GM10248 (cell line): ENCODE data around the gene GPR3.

Source experiments
- CTCF ChIA-PET: fragments of 300-600 bp; sonication (Branson Sonifier 250); formaldehyde crosslinking; extraction: SDS; loops from one replicate; lab custom pipeline; 2021; ENCODE audit warnings: antibody characterized with exemption; lab: Yijun Ruan, JAX
- POLR2A ChIA-PET: fragments of 350-650 bp; sonication (Branson Sonifier 250); formaldehyde crosslinking; extraction: SDS; loops from one replicate; lab custom pipeline; 2020; ENCODE audit warnings: antibody characterized with exemption; lab: Yijun Ruan, JAX
- DNase-seq: peaks from one replicate; pipeline ENCODE4 v3.0.0; 2012; ENCODE audit errors: extremely low spot score
- TF ChIP-seq, protein P1 (sequence below): IDR thresholded peaks from 2 replicates; pipeline ENCODE4 v1.5.1; 2012; ENCODE audit warnings: mild to moderate bottlenecking, low read depth; ENCODE audit errors: extremely low read depth, missing control alignments, control extremely low read depth

The GPR3 gene

DNA sequence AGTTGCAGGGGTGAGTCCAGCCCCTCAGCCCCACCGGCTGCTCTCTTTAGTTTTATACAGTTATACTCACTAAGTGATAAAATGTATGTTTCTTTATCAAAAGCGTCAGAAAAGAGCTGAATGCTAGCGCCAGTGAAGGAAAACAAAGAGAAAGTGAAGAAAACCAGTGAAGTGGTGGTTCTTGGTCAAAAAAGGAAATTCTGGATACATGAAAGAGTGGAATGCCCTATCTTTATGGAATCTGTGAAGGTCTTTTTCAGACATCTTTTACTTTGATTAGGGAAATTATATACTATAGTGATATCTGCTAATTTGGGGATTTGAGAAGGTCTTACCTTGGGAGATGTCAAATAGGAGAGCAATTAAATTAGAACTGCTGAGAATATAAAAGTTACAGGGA lies 41.3 kb downstream of the GPR3 start:
- ChIA-PET POLR2A (interaction anchor here (0.7 kb wide), 1 partner anchor 175 kb away, joined by 5 read pairs; no protein-coding TSS in a partner anchor), CTCF (interaction anchor here (1.0 to 1.7 kb wide), 5 partner anchors 10 to 229 kb away, joined by 3 to 5 read pairs (median 4); no protein-coding TSS in a partner anchor)
- DNase-seq, result no peak
- TF ChIP-seq, protein P1, sequence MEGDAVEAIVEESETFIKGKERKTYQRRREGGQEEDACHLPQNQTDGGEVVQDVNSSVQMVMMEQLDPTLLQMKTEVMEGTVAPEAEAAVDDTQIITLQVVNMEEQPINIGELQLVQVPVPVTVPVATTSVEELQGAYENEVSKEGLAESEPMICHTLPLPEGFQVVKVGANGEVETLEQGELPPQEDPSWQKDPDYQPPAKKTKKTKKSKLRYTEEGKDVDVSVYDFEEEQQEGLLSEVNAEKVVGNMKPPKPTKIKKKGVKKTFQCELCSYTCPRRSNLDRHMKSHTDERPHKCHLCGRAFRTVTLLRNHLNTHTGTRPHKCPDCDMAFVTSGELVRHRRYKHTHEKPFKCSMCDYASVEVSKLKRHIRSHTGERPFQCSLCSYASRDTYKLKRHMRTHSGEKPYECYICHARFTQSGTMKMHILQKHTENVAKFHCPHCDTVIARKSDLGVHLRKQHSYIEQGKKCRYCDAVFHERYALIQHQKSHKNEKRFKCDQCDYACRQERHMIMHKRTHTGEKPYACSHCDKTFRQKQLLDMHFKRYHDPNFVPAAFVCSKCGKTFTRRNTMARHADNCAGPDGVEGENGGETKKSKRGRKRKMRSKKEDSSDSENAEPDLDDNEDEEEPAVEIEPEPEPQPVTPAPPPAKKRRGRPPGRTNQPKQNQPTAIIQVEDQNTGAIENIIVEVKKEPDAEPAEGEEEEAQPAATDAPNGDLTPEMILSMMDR, result no peak

DNA sequence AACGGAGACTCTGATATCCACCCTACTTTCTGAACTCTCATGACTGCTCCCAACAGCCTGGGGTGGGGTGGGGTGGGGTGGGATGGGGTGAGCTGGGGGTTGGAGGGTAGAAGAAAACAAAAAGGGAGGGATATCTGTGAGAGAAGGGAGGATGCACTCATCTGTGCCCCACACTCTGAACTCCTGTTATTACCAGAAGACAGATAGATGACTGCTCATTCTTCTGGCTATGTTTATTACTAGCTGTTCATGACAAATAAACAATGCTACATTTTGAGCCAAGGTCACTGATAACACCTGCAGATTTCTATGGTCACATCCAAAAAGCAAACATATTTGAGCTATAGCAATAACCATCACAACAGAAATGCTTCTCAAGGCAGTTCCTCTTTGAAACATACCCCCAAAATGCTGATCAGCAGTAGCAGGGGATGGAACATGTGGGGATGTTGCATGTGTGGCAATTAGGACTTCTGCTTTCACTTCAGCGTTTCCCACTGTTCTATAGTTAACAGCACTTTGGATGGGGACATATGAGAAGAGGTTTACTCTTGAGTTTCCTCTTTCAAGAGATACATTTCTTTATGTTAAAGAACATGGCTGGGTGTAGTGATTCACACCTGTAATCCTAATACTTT lies 43.3 kb downstream of the GPR3 start:
- DNase-seq, result peak; percentile 47
- ChIA-PET CTCF (interaction anchor here (0.7 to 5.6 kb wide), 12 partner anchors 9 to 227 kb away, joined by 3 to 66 read pairs (median 4); no protein-coding TSS in a partner anchor), POLR2A (interaction anchor here (0.6 kb wide), 2 partner anchors 32 to 64 kb away, joined by 4 to 6 read pairs; no protein-coding TSS in a partner anchor)
- TF ChIP-seq, protein P1, result no peak

DNA sequence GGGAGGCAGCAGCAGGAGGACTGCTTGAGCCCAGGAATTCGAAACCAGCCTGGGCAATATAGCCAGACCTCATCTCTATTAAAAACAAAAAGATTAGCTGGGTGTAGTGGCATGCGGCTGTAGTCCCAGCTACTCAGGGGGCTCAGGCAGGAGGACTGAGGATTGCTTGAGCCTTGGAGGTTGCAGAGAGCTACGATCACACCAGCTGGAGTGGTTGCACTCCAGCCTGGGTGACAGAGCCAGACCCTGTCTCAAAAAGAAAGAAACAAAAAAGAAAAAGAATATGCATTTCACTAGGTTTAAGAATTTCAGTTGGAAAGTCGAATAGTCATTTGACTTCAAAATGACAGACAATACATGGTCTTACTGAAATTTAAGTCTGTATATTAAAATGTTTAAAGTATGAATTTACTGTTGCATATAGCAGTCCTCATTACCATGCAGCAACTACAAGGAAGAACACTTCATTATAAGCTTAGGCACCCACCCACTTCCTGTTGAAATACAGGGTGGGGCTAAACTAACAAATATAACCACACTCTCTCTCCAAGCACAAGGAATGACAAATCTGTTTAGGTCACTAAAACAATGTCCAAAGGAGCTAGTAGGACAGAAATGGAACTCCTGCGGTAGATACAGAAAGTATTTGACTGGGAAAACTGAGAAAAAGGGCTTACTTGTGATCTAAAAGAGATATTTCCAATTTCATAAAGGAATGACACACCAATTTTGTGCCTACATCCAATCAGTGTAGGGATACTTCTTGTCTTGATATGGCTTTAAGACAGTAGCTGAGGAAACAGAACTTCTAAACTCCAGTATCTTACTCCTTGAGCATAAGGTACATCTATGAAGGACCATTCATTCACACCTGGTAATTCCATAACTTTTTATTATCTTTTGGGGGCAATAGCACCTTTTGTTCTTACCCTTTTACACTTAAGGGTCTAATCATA lies 44.1 kb downstream of the GPR3 start:
- DNase-seq, result no peak
- CTCF ChIA-PET, result interaction anchor here (0.9 to 5.6 kb wide), 11 partner anchors 9 to 172 kb away, joined by 3 to 66 read pairs (median 5); no protein-coding TSS in a partner anchor
- TF ChIP-seq, protein P1, result no peak
- POLR2A ChIA-PET, result interaction anchor here (0.6 kb wide), 1 partner anchor 31 kb away, joined by 4 read pairs; no protein-coding TSS in a partner anchor

DNA sequence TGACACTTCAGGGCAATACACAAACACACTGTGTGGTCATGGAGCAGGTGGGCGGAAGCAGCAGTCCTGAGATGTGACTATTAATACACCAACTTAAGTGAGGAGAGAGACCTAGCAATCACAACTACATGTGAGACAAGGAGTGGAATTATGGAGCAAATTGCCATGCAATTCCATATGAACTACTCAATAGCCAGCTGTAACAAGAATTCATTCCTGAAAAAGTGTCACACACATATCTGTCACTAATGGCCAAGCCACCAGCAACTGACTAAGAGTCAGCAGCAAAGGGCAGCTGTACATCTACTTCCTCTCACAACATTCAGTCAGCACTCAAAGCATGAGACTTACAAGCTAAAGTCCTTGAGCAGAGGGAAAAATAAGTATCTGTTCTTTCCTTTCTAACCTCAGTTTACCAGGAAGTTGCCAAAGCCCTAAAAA lies 46.2 kb downstream of the GPR3 start:
- ChIA-PET CTCF (interaction anchor here (1.0 to 5.6 kb wide), 10 partner anchors 11 to 168 kb away, joined by 3 to 66 read pairs (median 4); no protein-coding TSS in a partner anchor), POLR2A (interaction anchor here (0.9 kb wide), 1 partner anchor 9 kb away, joined by 3 read pairs; no protein-coding TSS in a partner anchor)
- TF ChIP-seq, protein P1, result no peak

DNA sequence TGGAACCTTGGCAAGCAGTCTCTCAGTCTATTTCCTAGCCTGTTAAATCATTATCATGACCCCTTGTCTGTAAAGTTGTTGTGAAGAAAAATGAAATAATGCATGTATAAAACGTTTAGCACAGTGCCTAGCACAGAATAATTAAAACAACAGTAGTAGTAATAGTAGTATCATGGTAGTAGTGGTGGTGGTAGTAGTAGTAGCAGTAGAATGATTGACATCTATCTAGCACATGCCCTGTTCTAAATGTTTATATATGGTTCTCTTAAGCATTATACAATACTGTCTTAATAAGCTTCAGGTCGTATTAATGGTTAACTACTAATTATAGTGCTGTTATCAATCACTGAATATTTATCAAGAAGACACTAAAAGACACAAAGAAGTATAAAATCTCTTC lies 46.7 kb downstream of the GPR3 start:
- no peak for DNase-seq
- TF ChIP-seq, protein P1, result no peak
- POLR2A ChIA-PET, result no interaction called here
- CTCF ChIA-PET, result interaction anchor here (1.0 to 5.6 kb wide), 10 partner anchors 10 to 168 kb away, joined by 3 to 66 read pairs (median 4); no protein-coding TSS in a partner anchor

More for the DNA sequence above, 46.2 kb downstream of the GPR3 start:
- no peak for DNase-seq
